Cardiac muscle cell (in vitro differentiated cells and primary cell): ENCODE data around the gene TMPRSS4. TPM values are rescaled to one million over a fixed set of nuclear protein-coding genes. Genes with fewer than 3 reads are reported as not detected.
A peak's percentile ranks its signal among the peaks of the same experiment; 100 is the strongest.

Experiments used
- DNase-seq, 2 donors: peaks; one replicate each; pipeline versions ENCODE4 v3.0.0 to v3.0.0-alpha.2; 2010 to 2017; ENCODE audit warnings: low read depth in 1 of 2, low spot score in 1 of 2
- H3K27ac ChIP-seq: fragments of 200-600 bp; sonication (generic); 2 replicates; pipeline ENCODE4 v1.5.1; 2016
- H3K27me3 ChIP-seq: fragments of 200-600 bp; sonication (generic); 2 replicates; pipeline ENCODE4 v1.6.0; 2016; ENCODE audit warnings: control low read depth
- H3K36me3 ChIP-seq: fragments of 200-600 bp; sonication (generic); 2 replicates; pipeline ENCODE4 v1.5.1; 2016; ENCODE audit warnings: control low read depth
- H3K4me1 ChIP-seq: fragments of 200-600 bp; sonication (generic); 2 replicates; pipeline ENCODE4 v1.8.1; 2017; ENCODE audit warnings: low read depth, mild to moderate bottlenecking, mixed run types
- H3K4me3 ChIP-seq: fragments of 200-600 bp; sonication (generic); 2 replicates; pipeline ENCODE4 v1.5.1; 2016; ENCODE audit warnings: mild to moderate bottlenecking
- H3K9me3 ChIP-seq: fragments of 200-600 bp; sonication (generic); 2 replicates; pipeline ENCODE4 v1.5.1; 2017; ENCODE audit warnings: low read depth, mild to moderate bottlenecking, control low read depth
- CTCF ChIP-seq: IDR thresholded peaks from 2 replicates; pipeline ENCODE4 v1.5.1; 2012; ENCODE audit warnings: low read depth, mild to moderate bottlenecking, low read length
- polyA plus RNA-seq: library from polyadenylated mRNA; unstranded; fragments of >200 nt; fragmentation: Nextera tagmentation; extraction: Ambion mirVana; gene quantifications from 2 replicates; pipeline ENCODE4 v1.2.1, GENCODE V29; 2016
- total RNA-seq: library from RNA; depleted of rRNA; stranded (reverse); fragments of >200 nt; gene quantifications from 2 replicates; pipeline ENCODE4 v1.2.3, GENCODE V29; 2016

The TMPRSS4 gene
- total and polyA plus RNA-seq, 2 experiments from 2014 or later, result not detected

- Histone ChIP-seq H3K36me3 (no peaks in the 10 kb centered on the region), H3K4me1 (no peaks in the 10 kb centered on the region), H3K27me3 (peaks cover 99% of the 10 kb centered on the region), H3K27ac (no peak overlapping the region), H3K9me3 (no peaks in the 10 kb centered on the region), H3K4me3 (no peak overlapping the region)
- TF ChIP-seq CTCF, result peak; percentile 15
- no peak for DNase-seq
Measured at GRCh38 chr11:118156531-118157185, 79.8 kb downstream of the TMPRSS4 start.

- Histone ChIP-seq H3K4me3 (no peak overlapping the region), H3K27ac (no peak overlapping the region), H3K4me1 (no peaks in the 10 kb centered on the region), H3K9me3 (no peaks in the 10 kb centered on the region), H3K27me3 (peaks cover 99% of the 10 kb centered on the region), H3K36me3 (no peaks in the 10 kb centered on the region)
- no peak for DNase-seq
- TF ChIP-seq CTCF, result no peak
Measured at GRCh38 chr11:118157186-118157895, 80.5 kb downstream of the TMPRSS4 start.

GRCh38 chr11:118161786-118162185 is 84.9 kb downstream of the TMPRSS4 start:
- no peak for DNase-seq
- Histone ChIP-seq H3K4me1 (no peaks in the 10 kb centered on the region), H3K36me3 (no peaks in the 10 kb centered on the region), H3K27ac (no peak overlapping the region), H3K27me3 (peaks cover 79% of the 10 kb centered on the region), H3K9me3 (no peaks in the 10 kb centered on the region), H3K4me3 (no peak overlapping the region)
- TF ChIP-seq CTCF, result no peak

- H3K4me3 ChIP-seq, result no peak overlapping the region
- H3K27ac ChIP-seq, result no peak overlapping the region
- no peak for TF ChIP-seq CTCF
- no peaks in the 10 kb centered on the region for H3K36me3 ChIP-seq
- H3K9me3 ChIP-seq, result no peaks in the 10 kb centered on the region
- H3K27me3 ChIP-seq, result peaks cover 79% of the 10 kb centered on the region
- no peaks in the 10 kb centered on the region for H3K4me1 ChIP-seq
- no peak for DNase-seq
Measured at GRCh38 chr11:118162846-118163245, 86.0 kb downstream of the TMPRSS4 start.

- Histone ChIP-seq H3K4me3 (no peak overlapping the region), H3K27me3 (peaks cover 79% of the 10 kb centered on the region), H3K36me3 (no peaks in the 10 kb centered on the region), H3K9me3 (no peaks in the 10 kb centered on the region), H3K27ac (no peak overlapping the region), H3K4me1 (no peaks in the 10 kb centered on the region)
- no peak for TF ChIP-seq CTCF
- no peak for DNase-seq
Measured at GRCh38 chr11:118163494-118163893, 86.6 kb downstream of the TMPRSS4 start.
